Measurements from ENCODE around the gene SSH3. TPM values are rescaled to one million over a fixed set of nuclear protein-coding genes. Genes with fewer than 3 reads are reported as not detected.
A peak's percentile ranks its signal among the peaks of the same experiment; 100 is the strongest.

Gene SSH3
- total and polyA plus RNA-seq, 4 experiments from 2014 or later, result 0.79 to 26.3 (median 14.5) TPM

DNA sequence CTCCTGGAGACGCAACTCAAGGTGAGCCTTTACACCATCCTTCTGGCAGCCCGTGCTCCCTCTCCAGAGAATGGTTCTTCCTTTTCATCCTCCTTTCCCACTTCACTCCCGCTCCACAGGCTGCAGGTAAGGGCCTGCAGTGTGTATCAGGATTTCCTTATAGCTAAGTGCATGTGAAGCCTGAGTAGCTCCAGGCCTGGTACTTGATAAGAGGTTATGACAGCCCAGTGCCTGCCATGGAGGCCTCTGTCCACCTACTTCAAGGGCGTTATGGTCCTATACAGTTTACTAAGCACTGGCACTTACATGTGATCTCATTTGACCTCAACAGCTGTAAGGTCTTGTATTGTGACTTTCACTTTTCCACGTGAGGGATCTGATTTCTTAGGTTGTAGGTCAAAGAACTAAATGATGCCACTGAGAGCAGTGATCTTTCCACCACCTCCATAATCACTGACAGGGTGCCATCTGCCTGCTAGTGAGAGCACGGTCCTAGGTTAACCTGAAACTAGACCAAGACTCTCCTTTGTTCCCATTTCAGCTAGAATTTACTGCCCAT is 18.1 kb downstream of the SSH3 start:
- H3K36me3 Mint-ChIP-seq, result peaks cover 0 to 6% of the 10 kb centered on the region in 2 donors
- Histone ChIP-seq H3K4me1 (ENCODE audit: insufficient read depth, low read length) (peaks cover 6% of the 10 kb centered on the region), H3K4me3 (ENCODE audit: low read length in 2 of 2) (no peak overlapping the region), H3K27ac (ENCODE audit: low read depth, low read length) (no peak overlapping the region), H3K9me3 (ENCODE audit: control insufficient read depth in 1 of 2, low read length in 2 of 2) (no peaks in the 10 kb centered on the region), H3K27me3 (ENCODE audit: insufficient read depth, low read length) (no peaks in the 10 kb centered on the region), H3K36me3 (ENCODE audit: insufficient read depth, low read length) (no peaks in the 10 kb centered on the region)
- POLR2A ChIA-PET (ENCODE audit: partially characterized antibody), result interaction anchor here (0.6 to 13.1 kb wide), 4 partner anchors 17 to 54 kb away, joined by 3 to 358 read pairs (median 124); partner anchors contain the start of genes ANKRD13D and GRK2
- no peak overlapping the region for H3K4me3 Mint-ChIP-seq
- CTCF ChIA-PET (ENCODE audit: partially characterized antibody), result interaction anchor here (3.1 to 11.2 kb wide), 4 partner anchors 25 to 60 kb away, joined by 14 to 155 read pairs (median 32); no protein-coding TSS in a partner anchor
- H3K9me3 Mint-ChIP-seq, result peaks cover 0 to 4% (median 0%) of the 10 kb centered on the region in 8 donors
- DNase-seq, result no peak
- peaks cover 10 to 20% (median 13%) of the 10 kb centered on the region in 4 donors for H3K4me1 Mint-ChIP-seq
- intact Hi-C loops (cut with micrococcal nuclease), result no loop called here
- no peaks in the 10 kb centered on the region for H3K27me3 Mint-ChIP-seq
- peak overlapping the region in 1 of 7 donors; percentile 38 for H3K27ac Mint-ChIP-seq

DNA sequence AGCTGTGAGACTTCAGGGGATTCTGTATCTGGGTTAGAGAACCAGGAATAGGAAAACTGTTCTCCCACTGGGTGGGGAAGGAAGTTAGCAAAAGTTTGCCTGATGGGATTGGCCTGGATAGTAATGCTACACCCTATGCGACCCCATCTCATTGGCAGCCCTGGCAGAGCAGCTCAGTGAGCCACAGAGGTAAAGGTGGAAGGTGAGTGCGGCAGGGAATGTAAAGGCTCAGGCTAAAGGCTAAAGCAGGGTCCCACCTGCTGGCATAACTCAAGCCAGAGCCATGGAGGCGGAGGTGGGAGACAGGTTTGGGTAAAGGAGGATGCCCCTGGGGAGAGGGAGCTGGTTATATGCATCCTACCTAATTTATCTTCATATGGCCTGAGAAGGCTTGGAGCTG is 18.7 kb downstream of the SSH3 start:
- no peak for DNase-seq
- Mint-ChIP-seq H3K4me1 (peaks cover 8 to 16% (median 11%) of the 10 kb centered on the region in 4 donors), H3K27me3 (no peaks in the 10 kb centered on the region), H3K9me3 (peaks cover 0 to 4% (median 0%) of the 10 kb centered on the region in 8 donors), H3K27ac (peak overlapping the region in 1 of 7 donors; percentile 55), H3K4me3 (no peak overlapping the region), H3K36me3 (peaks cover 0 to 6% of the 10 kb centered on the region in 2 donors)
- Histone ChIP-seq H3K4me1 (ENCODE audit: insufficient read depth, low read length) (peaks cover 6% of the 10 kb centered on the region), H3K27ac (ENCODE audit: low read depth, low read length) (no peak overlapping the region), H3K9me3 (ENCODE audit: control insufficient read depth in 1 of 2, low read length in 2 of 2) (no peaks in the 10 kb centered on the region), H3K36me3 (ENCODE audit: insufficient read depth, low read length) (no peaks in the 10 kb centered on the region), H3K27me3 (ENCODE audit: insufficient read depth, low read length) (no peaks in the 10 kb centered on the region), H3K4me3 (ENCODE audit: low read length in 2 of 2) (no peak overlapping the region)
- CTCF ChIA-PET (ENCODE audit: partially characterized antibody), result interaction anchor here (3.1 to 11.2 kb wide), 4 partner anchors 24 to 60 kb away, joined by 14 to 155 read pairs (median 32); no protein-coding TSS in a partner anchor
- intact Hi-C loops (cut with micrococcal nuclease), result no loop called here
- POLR2A ChIA-PET (ENCODE audit: partially characterized antibody), result interaction anchor here (0.6 to 13.1 kb wide), 4 partner anchors 16 to 55 kb away, joined by 3 to 358 read pairs (median 94); partner anchors contain the start of genes ANKRD13D, GRK2 and SSH3

DNA sequence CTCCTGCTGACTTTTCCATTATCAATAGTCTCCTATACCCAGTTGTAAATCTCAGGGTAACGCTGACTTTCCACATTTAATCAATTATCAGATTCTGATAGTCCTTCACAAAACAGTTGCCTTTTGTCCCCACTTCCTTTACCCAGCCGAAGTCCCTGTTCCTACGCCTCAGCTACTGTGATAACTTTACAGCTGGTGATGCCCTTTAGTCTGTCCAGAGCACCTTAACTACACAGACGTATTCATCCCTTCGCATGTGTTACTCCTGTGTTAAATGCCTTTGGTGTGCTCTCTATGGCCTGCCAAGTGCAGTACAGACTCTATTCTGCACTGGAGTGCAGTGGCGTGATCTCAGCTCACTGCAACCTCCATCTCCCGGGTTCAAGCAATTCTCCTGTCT is 20.2 kb downstream of the SSH3 start:
- POLR2A ChIA-PET (ENCODE audit: partially characterized antibody), result no interaction called here
- Histone ChIP-seq H3K9me3 (ENCODE audit: control insufficient read depth in 1 of 2, low read length in 2 of 2) (no peaks in the 10 kb centered on the region), H3K27ac (ENCODE audit: low read depth, low read length) (no peak overlapping the region), H3K36me3 (ENCODE audit: insufficient read depth, low read length) (no peaks in the 10 kb centered on the region), H3K4me3 (ENCODE audit: low read length in 2 of 2) (no peak overlapping the region), H3K27me3 (ENCODE audit: insufficient read depth, low read length) (no peaks in the 10 kb centered on the region), H3K4me1 (ENCODE audit: insufficient read depth, low read length) (peaks cover under 1% of the 10 kb centered on the region)
- Mint-ChIP-seq H3K27me3 (no peaks in the 10 kb centered on the region), H3K9me3 (no peaks in the 10 kb centered on the region), H3K36me3 (peaks cover 0 to 1% of the 10 kb centered on the region in 2 donors), H3K4me1 (peaks cover 2 to 7% (median 3%) of the 10 kb centered on the region in 4 donors), H3K4me3 (no peak overlapping the region), H3K27ac (peak overlapping the region in 1 of 7 donors; percentile 55)
- intact Hi-C loops (cut with micrococcal nuclease), result no loop called here
- CTCF ChIA-PET (ENCODE audit: partially characterized antibody), result interaction anchor here (0.9 to 4.8 kb wide), 2 partner anchors 15 to 28 kb away, joined by 3 to 31 read pairs; no protein-coding TSS in a partner anchor
- DNase-seq, result no peak

DNA sequence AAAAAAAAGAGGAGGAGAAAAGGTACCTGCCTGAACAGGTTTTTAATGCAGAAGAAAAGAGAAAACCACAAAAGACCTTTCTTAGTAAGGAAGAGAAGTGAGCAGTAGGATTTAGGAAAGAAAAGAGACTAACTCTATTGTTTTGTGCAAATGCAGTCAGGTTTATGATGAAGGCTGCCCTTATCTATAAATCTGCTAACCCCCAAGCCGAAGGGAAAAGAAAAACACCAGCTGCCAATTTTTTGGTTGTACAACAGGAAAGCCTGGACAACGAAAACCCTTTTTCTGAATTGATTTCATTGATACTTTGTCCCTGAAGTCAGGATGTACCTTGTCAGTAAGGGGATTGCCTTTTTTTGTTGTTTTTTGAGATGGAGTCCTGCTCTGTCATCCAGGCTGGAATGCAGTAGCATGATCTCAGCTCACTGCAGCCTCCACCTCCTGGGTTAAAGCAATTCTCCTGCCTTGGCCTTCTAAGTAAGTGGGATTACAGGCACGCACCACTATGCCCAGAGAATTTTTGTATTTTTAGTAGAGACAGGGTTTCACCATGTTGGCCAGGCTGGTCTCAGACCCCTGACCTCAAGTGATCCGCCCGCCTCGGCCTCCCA is 28.9 kb downstream of the SSH3 start:
- no peak overlapping the region for H3K27ac Mint-ChIP-seq
- no peaks in the 10 kb centered on the region for H3K27me3 Mint-ChIP-seq
- H3K4me1 Mint-ChIP-seq, result no peaks in the 10 kb centered on the region
- Histone ChIP-seq H3K4me1 (ENCODE audit: insufficient read depth, low read length) (no peaks in the 10 kb centered on the region), H3K9me3 (ENCODE audit: control insufficient read depth in 1 of 2, low read length in 2 of 2) (no peaks in the 10 kb centered on the region), H3K27ac (ENCODE audit: low read depth, low read length) (no peak overlapping the region), H3K36me3 (ENCODE audit: insufficient read depth, low read length) (no peaks in the 10 kb centered on the region), H3K4me3 (ENCODE audit: low read length in 2 of 2) (no peak overlapping the region), H3K27me3 (ENCODE audit: insufficient read depth, low read length) (no peaks in the 10 kb centered on the region)
- CTCF ChIA-PET (ENCODE audit: partially characterized antibody), result no interaction called here
- DNase-seq, result no peak
- intact Hi-C loops (cut with micrococcal nuclease), result no loop called here
- H3K9me3 Mint-ChIP-seq, result no peaks in the 10 kb centered on the region
- POLR2A ChIA-PET (ENCODE audit: partially characterized antibody), result no interaction called here
- H3K36me3 Mint-ChIP-seq, result no peaks in the 10 kb centered on the region
- H3K4me3 Mint-ChIP-seq, result no peak overlapping the region

DNA sequence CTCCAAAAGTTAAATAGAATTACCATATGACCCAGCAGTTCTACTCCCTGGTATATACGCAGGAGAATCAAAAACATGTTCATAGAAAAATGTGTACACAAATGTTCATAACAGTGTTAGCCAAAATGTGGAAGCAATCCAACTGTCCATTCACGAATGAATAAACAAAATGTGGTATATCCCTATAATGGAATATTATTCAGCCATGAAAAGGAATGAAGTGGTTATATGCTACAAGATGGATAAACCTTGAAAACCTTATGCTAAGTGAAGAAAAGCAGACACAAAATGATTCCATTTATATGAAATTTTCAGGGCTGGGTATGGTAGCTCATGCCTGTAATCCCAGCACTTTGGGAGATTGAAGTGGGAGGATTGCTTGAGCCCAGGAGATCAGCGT is 33.9 kb downstream of the SSH3 start:
- Histone ChIP-seq H3K27me3 (ENCODE audit: insufficient read depth, low read length) (no peaks in the 10 kb centered on the region), H3K4me1 (ENCODE audit: insufficient read depth, low read length) (no peaks in the 10 kb centered on the region), H3K36me3 (ENCODE audit: insufficient read depth, low read length) (no peaks in the 10 kb centered on the region), H3K4me3 (ENCODE audit: low read length in 2 of 2) (no peak overlapping the region), H3K27ac (ENCODE audit: low read depth, low read length) (no peak overlapping the region), H3K9me3 (ENCODE audit: control insufficient read depth in 1 of 2, low read length in 2 of 2) (no peaks in the 10 kb centered on the region)
- ChIA-PET CTCF (ENCODE audit: partially characterized antibody) (interaction anchor here (1.3 kb wide), 1 partner anchor 14 kb away, joined by 3 read pairs; no protein-coding TSS in a partner anchor), POLR2A (ENCODE audit: partially characterized antibody) (interaction anchor here (1.6 kb wide), 1 partner anchor 16 kb away, joined by 5 read pairs; the partner anchor contains the start of gene POLD4)
- no peak for DNase-seq
- no peak overlapping the region for H3K4me3 Mint-ChIP-seq
- intact Hi-C loops (cut with micrococcal nuclease), result no loop called here
- no peaks in the 10 kb centered on the region for H3K36me3 Mint-ChIP-seq
- H3K9me3 Mint-ChIP-seq, result no peaks in the 10 kb centered on the region
- peak overlapping the region in 1 of 7 donors; percentile 15 for H3K27ac Mint-ChIP-seq
- peaks cover 0 to under 1% (median 0%) of the 10 kb centered on the region in 4 donors for H3K4me1 Mint-ChIP-seq
- H3K27me3 Mint-ChIP-seq, result no peaks in the 10 kb centered on the region

DNA sequence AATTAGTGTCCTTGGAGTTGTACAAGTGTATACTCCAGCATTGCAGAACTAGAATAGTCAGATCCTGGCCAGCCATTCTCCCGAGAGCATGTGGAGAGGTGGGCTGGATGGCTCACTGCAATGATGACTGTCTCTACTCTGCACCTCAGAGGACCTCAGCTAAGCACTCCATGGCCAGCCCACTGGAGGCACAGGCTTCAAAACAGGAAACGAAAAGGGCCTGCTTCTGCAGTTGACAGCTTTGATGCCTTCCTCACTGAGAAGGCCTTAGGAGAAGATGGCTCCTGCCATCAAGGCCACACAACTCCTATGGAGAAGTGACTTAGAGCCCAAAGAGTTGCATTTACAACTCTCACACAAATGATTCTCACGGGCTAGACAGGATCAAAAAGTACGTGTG is 40.9 kb downstream of the SSH3 start:
- Histone ChIP-seq H3K36me3 (ENCODE audit: insufficient read depth, low read length) (no peaks in the 10 kb centered on the region), H3K27ac (ENCODE audit: low read depth, low read length) (peak overlapping the region; percentile 26), H3K4me1 (ENCODE audit: insufficient read depth, low read length) (peaks cover 30% of the 10 kb centered on the region), H3K9me3 (ENCODE audit: control insufficient read depth in 1 of 2, low read length in 2 of 2) (no peaks in the 10 kb centered on the region), H3K4me3 (ENCODE audit: low read length in 2 of 2) (no peak overlapping the region), H3K27me3 (ENCODE audit: insufficient read depth, low read length) (no peaks in the 10 kb centered on the region)
- Mint-ChIP-seq H3K27ac (peak overlapping the region; percentile 61 to 91 (median 77)), H3K4me1 (peaks cover 23 to 43% (median 26%) of the 10 kb centered on the region in 4 donors), H3K36me3 (no peaks in the 10 kb centered on the region), H3K9me3 (no peaks in the 10 kb centered on the region), H3K27me3 (no peaks in the 10 kb centered on the region), H3K4me3 (peak overlapping the region in 6 of 8 donors; percentile 11 to 83 (median 51))
- intact Hi-C loops (cut with micrococcal nuclease), result no loop called here
- POLR2A ChIA-PET (ENCODE audit: partially characterized antibody), result interaction anchor here (1.1 to 6.4 kb wide), 6 partner anchors 10 to 104 kb away, joined by 3 to 45 read pairs (median 6); partner anchors contain the start of gene POLD4
- DNase-seq, result no peak
- CTCF ChIA-PET (ENCODE audit: partially characterized antibody), result interaction anchor here (0.9 to 4.4 kb wide), 10 partner anchors 8 to 114 kb away, joined by 3 to 132 read pairs (median 11); partner anchors contain the start of genes CLCF1 and POLD4
